Hepatocyte (in vitro differentiated cells): ENCODE measurements around the gene PTDSS2. TPM values are rescaled to one million over a fixed set of nuclear protein-coding genes. Genes with fewer than 3 reads are reported as not detected.
A peak's percentile ranks its signal among the peaks of the same experiment; 100 is the strongest.

Source experiments
- DNase-seq: peaks from one replicate; pipeline ENCODE4 v3.0.0-alpha.2; 2016; ENCODE audit warnings: low spot score
- H2AFZ ChIP-seq: fragments of 200-600 bp; sonication (generic); 2 replicates; pipeline ENCODE4 v1.6.0; 2016; ENCODE audit warnings: antibody characterized with exemption, mild to moderate bottlenecking
- H3K27ac ChIP-seq: fragments of 200-600 bp; sonication (generic); 2 replicates; pipeline ENCODE4 v1.5.1; 2016; ENCODE audit warnings: mild to moderate bottlenecking
- H3K27me3 ChIP-seq: fragments of 200-600 bp; sonication (generic); 2 replicates; pipeline ENCODE4 v1.6.1; 2016
- H3K36me3 ChIP-seq: fragments of 200-600 bp; sonication (generic); replicated peaks from 2 replicates; pipeline ENCODE4 v1.5.1; 2016; ENCODE audit warnings: low read depth; ENCODE audit not compliant: insufficient read depth
- H3K4me1 ChIP-seq: fragments of 200-600 bp; sonication (generic); 2 replicates; pipeline ENCODE4 v1.5.1; 2016; ENCODE audit warnings: mild to moderate bottlenecking, moderate library complexity; ENCODE audit not compliant: insufficient read depth
- H3K4me2 ChIP-seq: fragments of 200-600 bp; sonication (generic); 2 replicates; pipeline ENCODE4 v1.6.0; 2016
- H3K4me3 ChIP-seq: fragments of 200-600 bp; sonication (generic); 2 replicates; pipeline ENCODE4 v1.5.1; 2016; ENCODE audit warnings: mild to moderate bottlenecking
- H3K79me2 ChIP-seq: fragments of 200-600 bp; sonication (generic); 2 replicates; pipeline ENCODE4 v1.6.0; 2017; ENCODE audit warnings: mild to moderate bottlenecking
- H3K9me2 ChIP-seq: fragments of 200-600 bp; sonication (generic); replicated peaks from 2 replicates; pipeline ENCODE4 v1.6.0; 2017; ENCODE audit warnings: mild to moderate bottlenecking; ENCODE audit not compliant: insufficient read depth
- H3K9me3 ChIP-seq: fragments of 200-600 bp; sonication (generic); 2 replicates; pipeline ENCODE4 v1.5.1; 2016; ENCODE audit warnings: low read depth, mild to moderate bottlenecking
- H4K20me1 ChIP-seq: fragments of 200-600 bp; sonication (generic); 2 replicates; pipeline ENCODE4 v1.6.0; 2016; ENCODE audit warnings: mild to moderate bottlenecking; ENCODE audit not compliant: insufficient read depth, poor library complexity, severe bottlenecking
- EZH2 ChIP-seq: fragments of 200-600 bp; sonication (generic); IDR thresholded peaks from 2 replicates; pipeline ENCODE4 v1.6.1; 2016; ENCODE audit warnings: antibody characterized with exemption, mild to moderate bottlenecking, borderline replicate concordance
- EZH2phosphoT487 ChIP-seq: fragments of 200-600 bp; sonication (generic); IDR thresholded peaks from one replicate; pipeline ENCODE4 v1.6.1; 2018; ENCODE audit warnings: antibody characterized with exemption, mild to moderate bottlenecking, low read depth, moderate library complexity; ENCODE audit not compliant: unreplicated experiment, severe bottlenecking
- WGBS: methylation state at CpG from one replicate; pipeline ENCODE4 v1.1.6; 2016; ENCODE audit warnings: low lambda C conversion rate; ENCODE audit errors: missing lambda C conversion rate; 5-methylcytosine and 5-hydroxymethylcytosine counted together
- polyA plus RNA-seq: library from polyadenylated mRNA; unstranded; fragments of >200 nt; fragmentation: Nextera tagmentation; extraction: Ambion mirVana; gene quantifications from 2 replicates; pipeline ENCODE4 v1.2.1, GENCODE V29; 2016
- total RNA-seq: library from RNA; depleted of rRNA; stranded (reverse); fragments of >200 nt; gene quantifications from 2 replicates; pipeline ENCODE4 v1.2.3, GENCODE V29; 2014
- TF ChIP-seq, protein P1 (sequence below): fragments of 200-600 bp; sonication (generic); IDR thresholded peaks from 2 replicates; pipeline ENCODE4 v1.5.1; 2016; ENCODE audit warnings: antibody characterized with exemption, mild to moderate bottlenecking; ENCODE audit not compliant: poor library complexity

Gene PTDSS2
- total and polyA plus RNA-seq, 2 experiments from 2014 or later = 31.5 to 50.8 TPM

GRCh38 chr11:440065-441042 is 9.7 kb upstream of the PTDSS2 start:
- Histone ChIP-seq H3K27ac (no peak overlapping the region), H3K27me3 (no peaks in the 10 kb centered on the region), H3K4me2 (peak overlapping the region; percentile 87), H3K4me1 (peaks cover 24% of the 10 kb centered on the region), H3K4me3 (no peak overlapping the region), H3K9me2 (no peaks in the 10 kb centered on the region), H3K79me2 (no peaks in the 10 kb centered on the region), H3K36me3 (no peaks in the 10 kb centered on the region), H3K9me3 (no peaks in the 10 kb centered on the region), H2AFZ (no peak overlapping the region), H4K20me1 (no peaks in the 10 kb centered on the region)
- no peak for DNase-seq
- TF ChIP-seq EZH2 = no peak
- TF ChIP-seq, protein P1, sequence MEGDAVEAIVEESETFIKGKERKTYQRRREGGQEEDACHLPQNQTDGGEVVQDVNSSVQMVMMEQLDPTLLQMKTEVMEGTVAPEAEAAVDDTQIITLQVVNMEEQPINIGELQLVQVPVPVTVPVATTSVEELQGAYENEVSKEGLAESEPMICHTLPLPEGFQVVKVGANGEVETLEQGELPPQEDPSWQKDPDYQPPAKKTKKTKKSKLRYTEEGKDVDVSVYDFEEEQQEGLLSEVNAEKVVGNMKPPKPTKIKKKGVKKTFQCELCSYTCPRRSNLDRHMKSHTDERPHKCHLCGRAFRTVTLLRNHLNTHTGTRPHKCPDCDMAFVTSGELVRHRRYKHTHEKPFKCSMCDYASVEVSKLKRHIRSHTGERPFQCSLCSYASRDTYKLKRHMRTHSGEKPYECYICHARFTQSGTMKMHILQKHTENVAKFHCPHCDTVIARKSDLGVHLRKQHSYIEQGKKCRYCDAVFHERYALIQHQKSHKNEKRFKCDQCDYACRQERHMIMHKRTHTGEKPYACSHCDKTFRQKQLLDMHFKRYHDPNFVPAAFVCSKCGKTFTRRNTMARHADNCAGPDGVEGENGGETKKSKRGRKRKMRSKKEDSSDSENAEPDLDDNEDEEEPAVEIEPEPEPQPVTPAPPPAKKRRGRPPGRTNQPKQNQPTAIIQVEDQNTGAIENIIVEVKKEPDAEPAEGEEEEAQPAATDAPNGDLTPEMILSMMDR = peak; percentile 16
- 91% methylated on average over 27 of the region's 27 CpGs for WGBS

DNA sequence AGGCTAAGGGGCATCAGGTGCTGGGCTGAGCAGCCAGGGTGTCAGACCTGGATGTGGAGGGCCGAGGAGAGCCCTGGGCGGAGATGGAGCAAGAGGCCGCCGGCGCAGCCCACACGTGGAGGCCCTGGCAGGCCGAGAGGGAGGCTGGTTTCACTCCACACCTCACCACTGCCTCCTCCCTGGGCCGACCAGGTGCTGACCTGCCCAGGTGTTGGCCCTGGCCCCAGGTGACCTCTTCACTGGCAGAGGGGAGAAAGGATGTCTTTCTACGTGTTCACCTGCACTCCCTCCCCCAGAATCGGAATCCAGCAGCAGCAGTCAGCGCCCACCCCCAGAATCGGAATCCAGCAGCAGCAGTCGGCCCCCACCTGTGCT is 9.0 kb upstream of the PTDSS2 start:
- Histone ChIP-seq H4K20me1 (no peaks in the 10 kb centered on the region), H3K27me3 (no peaks in the 10 kb centered on the region), H3K4me1 (peaks cover 27% of the 10 kb centered on the region), H3K27ac (no peak overlapping the region), H3K9me2 (no peaks in the 10 kb centered on the region), H3K36me3 (no peaks in the 10 kb centered on the region), H3K4me3 (no peak overlapping the region), H3K9me3 (no peaks in the 10 kb centered on the region), H3K4me2 (peak overlapping the region; percentile 87), H3K79me2 (no peaks in the 10 kb centered on the region), H2AFZ (no peak overlapping the region)
- TF ChIP-seq EZH2phosphoT487 (no peak), EZH2 (no peak)
- TF ChIP-seq, protein P1 = no peak
- no peak for DNase-seq
- WGBS = 74% methylated on average over 13 of the region's 13 CpGs

DNA sequence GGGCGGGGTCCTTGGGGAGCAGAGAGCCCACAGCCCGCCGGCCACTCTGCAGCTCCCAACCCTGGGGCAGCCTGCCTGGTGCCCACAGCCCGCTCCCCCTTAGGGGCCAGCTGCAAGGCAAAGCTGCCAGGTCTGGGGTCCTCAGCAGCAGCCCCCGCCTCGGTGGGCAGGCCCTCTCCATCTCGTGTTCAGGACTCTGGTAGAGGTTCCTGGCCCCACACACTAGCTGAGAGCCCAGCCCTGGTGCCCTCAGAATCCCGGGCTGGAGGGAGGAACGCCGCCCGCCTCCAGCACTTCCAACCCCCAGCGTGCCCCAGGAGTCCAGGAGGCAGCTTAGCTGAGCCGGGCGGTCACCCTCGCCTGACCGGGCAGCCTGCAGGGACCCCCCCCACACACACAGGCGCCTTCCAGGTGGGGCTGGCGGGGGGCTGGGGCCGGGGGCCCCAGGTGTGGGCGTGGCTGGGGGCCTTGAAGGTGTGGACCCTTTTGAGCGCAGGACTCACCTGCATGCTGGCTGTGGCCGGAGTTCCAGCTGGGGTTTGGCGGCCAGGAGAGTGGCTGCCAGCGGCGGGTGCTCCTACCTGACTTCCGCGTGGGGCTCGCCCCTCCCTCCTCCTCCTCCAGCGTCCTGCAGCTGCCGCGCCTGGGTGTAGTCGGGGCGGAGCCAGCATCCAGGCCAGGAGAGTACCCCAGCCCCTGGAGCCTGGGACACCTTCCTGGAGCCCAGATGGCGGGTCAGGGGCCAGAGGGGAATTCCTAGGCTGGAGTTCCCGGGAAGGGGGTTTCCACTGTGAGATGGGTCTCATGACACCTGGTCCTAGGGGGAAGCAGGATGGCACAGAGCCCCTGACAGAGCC is 8.4 kb upstream of the PTDSS2 start, which contains the start of gene ANO9:
Gene ANO9, minus strand, starts transcription at position 594 of the 857 bp plus-strand sequence. Its CDS starts 85 bp downstream, at position 509.
- peak; percentile 84 for DNase-seq
- Histone ChIP-seq H3K9me3 (no peaks in the 10 kb centered on the region), H3K27me3 (no peaks in the 10 kb centered on the region), H3K27ac (peak within 1 kb of the TSS; percentile 70), H3K79me2 (no peaks in the 10 kb centered on the region), H4K20me1 (no peaks in the 10 kb centered on the region), H3K9me2 (no peaks in the 10 kb centered on the region), H2AFZ (peak within 1 kb of the TSS; percentile 41), H3K4me1 (peaks cover 27% of the 10 kb centered on the region), H3K4me3 (peak within 1 kb of the TSS; percentile 60), H3K36me3 (no peaks in the 10 kb centered on the region), H3K4me2 (peak within 1 kb of the TSS; percentile 87)
- TF ChIP-seq, protein P1 = no peak
- TF ChIP-seq EZH2 = no peak
- no peak for TF ChIP-seq EZH2phosphoT487
- 34% methylated on average over 30 of the region's 35 CpGs for WGBS
